Neural cell (in vitro differentiated cells): ENCODE results near the gene IGF1. TPM values are rescaled to one million over a fixed set of nuclear protein-coding genes. Genes with fewer than 3 reads are reported as not detected.

Source experiments
- H2AFZ ChIP-seq: fragments of 200-600, 300-800 bp; sonication (generic), shearing (Covaris generic); 2 replicates; pipeline ENCODE4 v1.6.0; 2014; ENCODE audit warnings: low read depth, mild to moderate bottlenecking, antibody characterized with exemption, low read length, moderate library complexity
- H3F3A ChIP-seq: fragments of 200-600 bp; shearing (Covaris generic); 2 replicates; pipeline ENCODE4 v1.6.1; 2016; ENCODE audit warnings: mild to moderate bottlenecking, moderate library complexity, mixed read lengths, antibody characterized with exemption, low read length; ENCODE audit not compliant: insufficient read depth, poor library complexity, severe bottlenecking
- H3K27ac ChIP-seq: fragments of 200-600, 300-800 bp; sonication (generic), shearing (Covaris generic); 2 replicates; pipeline ENCODE4 v1.5.1; 2014; ENCODE audit warnings: mild to moderate bottlenecking, low read length, moderate library complexity
- H3K27me3 ChIP-seq: fragments of 300-800, 200-600 bp; sonication (generic), shearing (Covaris generic); 2 replicates; pipeline ENCODE4 v1.6.0; 2014; ENCODE audit warnings: mild to moderate bottlenecking, low read depth, low read length, moderate library complexity; ENCODE audit not compliant: insufficient read depth
- H3K36me3 ChIP-seq: fragments of 300-800, 200-600 bp; sonication (generic), shearing (Covaris generic); 2 replicates; pipeline ENCODE4 v1.5.1; 2014; ENCODE audit warnings: mild to moderate bottlenecking, antibody characterized with exemption, low read length, moderate library complexity; ENCODE audit not compliant: insufficient read depth
- H3K4me2 ChIP-seq: fragments of 300-800, 200-600 bp; sonication (generic), shearing (Covaris generic); 2 replicates; pipeline ENCODE4 v1.6.0; 2014; ENCODE audit warnings: mild to moderate bottlenecking, low read length
- H3K4me3 ChIP-seq: fragments of 300-800, 200-600 bp; sonication (generic), shearing (Covaris generic); 2 replicates; pipeline ENCODE4 v1.5.1; 2014; ENCODE audit warnings: mild to moderate bottlenecking, low read length, moderate library complexity
- H3K79me2 ChIP-seq: fragments of 200-600 bp; shearing (Covaris generic); replicated peaks from 2 replicates; pipeline ENCODE4 v1.6.0; 2014; ENCODE audit warnings: mild to moderate bottlenecking, low read length, moderate library complexity; ENCODE audit not compliant: insufficient read depth
- H3K9ac ChIP-seq: fragments of 300-800, 200-600 bp; sonication (generic), shearing (Covaris generic); 2 replicates; pipeline ENCODE4 v1.6.1; 2016; ENCODE audit warnings: mild to moderate bottlenecking, low read length, mixed read lengths
- H3K9me2 ChIP-seq: fragments of 200-600 bp; shearing (Covaris generic); 2 replicates; pipeline ENCODE4 v1.6.1; 2016; ENCODE audit warnings: mild to moderate bottlenecking, low read length, mixed read lengths; ENCODE audit not compliant: insufficient read depth
- H3K9me3 ChIP-seq: fragments of 200-600, 300-800 bp; sonication (generic), shearing (Covaris generic); 2 replicates; pipeline ENCODE4 v1.6.1; 2016; ENCODE audit warnings: mild to moderate bottlenecking, mixed run types, low read length, moderate library complexity, mixed read lengths
- H4K20me1 ChIP-seq: fragments of 200-600 bp; shearing (Covaris generic); 2 replicates; pipeline ENCODE4 v1.6.1; 2016; ENCODE audit warnings: mild to moderate bottlenecking, mixed run types; ENCODE audit not compliant: insufficient read depth
- CTCF ChIP-seq: fragments of 450-650 bp; IDR thresholded peaks from 2 replicates; pipeline ENCODE4 v1.5.1; 2014; ENCODE audit warnings: antibody characterized with exemption, mild to moderate bottlenecking, moderate library complexity; ENCODE audit not compliant: poor library complexity, severe bottlenecking
- EP300 ChIP-seq: fragments of 450-650 bp; conservative IDR thresholded peaks from 2 replicates; pipeline ENCODE4 v1.6.1; 2014; ENCODE audit warnings: antibody characterized with exemption, mild to moderate bottlenecking, moderate library complexity; ENCODE audit not compliant: poor library complexity, severe bottlenecking
- EZH2 ChIP-seq: fragments of 200-600, 300-800 bp; shearing (Covaris generic), sonication (generic); IDR thresholded peaks from 2 replicates; pipeline ENCODE4 v1.6.1; 2014; ENCODE audit warnings: antibody characterized with exemption, low read length, borderline replicate concordance, mild to moderate bottlenecking; ENCODE audit not compliant: insufficient read depth, poor library complexity, severe bottlenecking
- MXI1 ChIP-seq: fragments of 450-650 bp; conservative IDR thresholded peaks from 2 replicates; pipeline ENCODE4 v1.6.1; 2014; ENCODE audit warnings: antibody characterized with exemption, mild to moderate bottlenecking; ENCODE audit not compliant: poor library complexity, severe bottlenecking
- POLR2AphosphoS5 ChIP-seq: IDR thresholded peaks from 2 replicates; pipeline ENCODE4 v1.6.1; 2012
- RAD21 ChIP-seq: fragments of 450-650 bp; conservative IDR thresholded peaks from 2 replicates; pipeline ENCODE4 v1.6.1; 2014; ENCODE audit warnings: antibody characterized with exemption, mild to moderate bottlenecking, moderate library complexity
- REST ChIP-seq: IDR thresholded peaks from 2 replicates; pipeline ENCODE4 v1.6.1; 2012; ENCODE audit warnings: borderline replicate concordance
- SMC3 ChIP-seq: fragments of 450-650 bp; conservative IDR thresholded peaks from 2 replicates; pipeline ENCODE4 v1.6.1; 2014; ENCODE audit warnings: antibody characterized with exemption, mild to moderate bottlenecking, moderate library complexity; ENCODE audit not compliant: poor library complexity
- TAF1 ChIP-seq: IDR thresholded peaks from 2 replicates; pipeline ENCODE4 v1.6.1; 2012; ENCODE audit warnings: low read depth
- polyA plus RNA-seq: library from polyadenylated mRNA; depleted of rRNA; stranded (reverse); fragments of >200 nt; gene quantifications from 2 replicates; pipeline ENCODE4 v1.2.3, GENCODE V29; 2014

IGF1 gene
- polyA plus RNA-seq, 1 donor from 2014 or later = not detected

- no peak overlapping the region for H3K4me3 ChIP-seq
- H4K20me1 ChIP-seq = no peaks in the 10 kb centered on the region
- TF ChIP-seq MXI1 = no peak
- TF ChIP-seq CTCF = no peak
- TF ChIP-seq SMC3 = no peak
- no peak for TF ChIP-seq EP300
- no peak for TF ChIP-seq RAD21
- TF ChIP-seq EZH2 = no peak
- no peak for TF ChIP-seq POLR2AphosphoS5
- no peak for TF ChIP-seq TAF1
- no peak for TF ChIP-seq REST
- no peaks in the 10 kb centered on the region for H3K9me3 ChIP-seq
- H3K79me2 ChIP-seq = no peaks in the 10 kb centered on the region
- H3K27me3 ChIP-seq = no peaks in the 10 kb centered on the region
- no peak overlapping the region for H3K9ac ChIP-seq
- H3K36me3 ChIP-seq = no peaks in the 10 kb centered on the region
- no peaks in the 10 kb centered on the region for H3F3A ChIP-seq
- H2AFZ ChIP-seq = no peak overlapping the region
- H3K4me2 ChIP-seq = no peak overlapping the region
- no peak overlapping the region for H3K27ac ChIP-seq
- H3K9me2 ChIP-seq = no peaks in the 10 kb centered on the region
These were observed 103.6 kb downstream of the IGF1 start for GRCh38 chr12:102376781-102377180.

GRCh38 chr12:102376181-102376747, 104.1 kb downstream of the IGF1 start:
- no peak overlapping the region for H3K4me3 ChIP-seq
- no peak overlapping the region for H3K27ac ChIP-seq
- H3K9me3 ChIP-seq = no peaks in the 10 kb centered on the region
- H3K27me3 ChIP-seq = no peaks in the 10 kb centered on the region
- H2AFZ ChIP-seq = no peak overlapping the region
- no peak for TF ChIP-seq SMC3
- TF ChIP-seq CTCF = no peak
- TF ChIP-seq EZH2 = no peak
- no peaks in the 10 kb centered on the region for H3F3A ChIP-seq
- no peaks in the 10 kb centered on the region for H3K79me2 ChIP-seq
- H4K20me1 ChIP-seq = no peaks in the 10 kb centered on the region
- no peak overlapping the region for H3K9ac ChIP-seq
- H3K36me3 ChIP-seq = no peaks in the 10 kb centered on the region
- no peaks in the 10 kb centered on the region for H3K9me2 ChIP-seq
- no peak overlapping the region for H3K4me2 ChIP-seq
